Effector memory CD8-positive, alpha-beta T cell (primary cell): Measurements from ENCODE around the gene SYNE2.
"Not testable (repeated sequence)": the region's sequence is repeated elsewhere in the genome, so short reads cannot be mapped to it uniquely, and the experiment has no call there.

Source experiments
- ATAC-seq: fragments of 150-1000 bp; cut with Tn5 transposase; replicated peaks from 2 replicates; pipeline ENCODE4 v1.10.0; 2021; ENCODE audit warnings: mild to moderate bottlenecking, moderate library complexity
- DNase-seq, 3 experiments: peaks; one replicate each; pipeline ENCODE4 v3.0.0; 2021
- H3K27ac Mint-ChIP-seq, 2 donors: one replicate each; pipeline ENCODE4 v1.8.0; 2022; ENCODE audit warnings: mild to moderate bottlenecking in 2 of 2, mixed read lengths in 2 of 2, moderate library complexity in 2 of 2
- H3K27me3 Mint-ChIP-seq, 2 donors: one replicate each; pipeline ENCODE4 v1.8.0; 2022; ENCODE audit warnings: mixed read lengths in 2 of 2
- H3K36me3 Mint-ChIP-seq: one replicate; pipeline ENCODE4 v1.8.0; 2022; ENCODE audit warnings: mild to moderate bottlenecking, moderate library complexity, mixed read lengths; ENCODE audit not compliant: insufficient read depth
- H3K4me1 Mint-ChIP-seq, 2 donors: one replicate each; pipeline ENCODE4 v1.8.0; 2022; ENCODE audit warnings: low read depth in 2 of 2, mixed read lengths in 2 of 2
- H3K4me3 Mint-ChIP-seq, 2 donors: one replicate each; pipeline ENCODE4 v1.8.0; 2022; ENCODE audit warnings: mild to moderate bottlenecking in 2 of 2, mixed read lengths in 2 of 2, moderate library complexity in 2 of 2
- H3K9me3 Mint-ChIP-seq, 2 donors: one replicate each; pipeline ENCODE4 v1.8.0; 2022; ENCODE audit warnings: mixed read lengths in 2 of 2

The SYNE2 gene

DNA sequence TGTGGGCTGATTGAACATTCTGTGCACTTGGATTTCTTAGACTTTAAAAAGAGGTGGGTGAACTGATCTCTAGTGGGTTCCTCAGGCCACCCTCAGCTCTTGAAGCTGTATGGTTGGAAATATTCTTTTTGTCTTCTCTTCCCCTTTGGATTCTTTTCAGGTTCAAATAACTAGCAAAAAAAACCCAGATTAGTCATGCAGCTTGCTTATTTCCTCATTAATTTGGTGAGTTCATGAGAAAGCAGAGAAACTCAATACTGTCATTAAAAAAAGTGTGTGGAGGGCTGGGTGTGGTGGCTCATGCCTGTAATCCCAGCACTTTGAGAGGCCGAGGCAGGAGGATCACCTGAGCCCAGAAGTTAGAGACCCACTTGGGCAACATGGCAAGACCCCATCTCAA is 258.0 kb downstream of the SYNE2 start:
- Mint-ChIP-seq H3K36me3 (peaks cover 81% of the 10 kb centered on the region), H3K27me3 (no peaks in the 10 kb centered on the region), H3K9me3 (no peaks in the 10 kb centered on the region), H3K4me1 (peaks cover 3 to 7% of the 10 kb centered on the region in 2 donors), H3K27ac (peak overlapping the region; percentile 51 to 59), H3K4me3 (no peak overlapping the region)
- ATAC-seq, result no peak
- DNase-seq, result no peak

- peak overlapping the region; percentile 19 to 84 for H3K27ac Mint-ChIP-seq
- ATAC-seq (no peak), DNase-seq (no peak)
- peaks cover 3 to 4% of the 10 kb centered on the region in 2 donors for H3K4me1 Mint-ChIP-seq
- no peaks in the 10 kb centered on the region for H3K27me3 Mint-ChIP-seq
- peaks cover 74% of the 10 kb centered on the region for H3K36me3 Mint-ChIP-seq
- H3K4me3 Mint-ChIP-seq, result no peak overlapping the region
- H3K9me3 Mint-ChIP-seq, result no peaks in the 10 kb centered on the region
Observed at GRCh38 chr14:64112867-64113678, 260.3 kb downstream of the SYNE2 start.

DNA sequence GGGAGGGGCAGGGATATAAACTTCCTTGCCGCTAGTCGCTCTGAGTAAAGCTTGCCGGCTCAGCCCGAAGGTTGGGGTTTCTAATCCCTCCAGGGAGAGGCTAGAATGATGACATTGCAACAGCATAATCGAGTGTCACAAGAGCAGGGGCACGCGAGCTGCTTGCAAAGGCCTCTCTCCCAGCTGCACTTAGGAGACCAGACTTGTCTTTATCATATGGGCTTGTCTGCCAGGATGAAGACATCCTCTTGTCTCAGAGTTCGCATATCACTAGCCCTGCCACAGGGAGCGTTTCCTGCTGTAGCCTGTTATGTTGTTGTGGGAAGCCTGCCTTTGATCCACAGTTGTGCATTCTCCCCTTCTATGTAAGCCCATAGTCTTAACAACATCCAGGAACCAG is 261.4 kb downstream of the SYNE2 start:
- Mint-ChIP-seq H3K4me3 (no peak overlapping the region), H3K27ac (peak overlapping the region; percentile 38 to 55), H3K4me1 (peaks cover 3 to 4% of the 10 kb centered on the region in 2 donors), H3K9me3 (no peaks in the 10 kb centered on the region), H3K36me3 (peaks cover 74% of the 10 kb centered on the region), H3K27me3 (no peaks in the 10 kb centered on the region)
- no peak for ATAC-seq
- DNase-seq, result no peak

DNA sequence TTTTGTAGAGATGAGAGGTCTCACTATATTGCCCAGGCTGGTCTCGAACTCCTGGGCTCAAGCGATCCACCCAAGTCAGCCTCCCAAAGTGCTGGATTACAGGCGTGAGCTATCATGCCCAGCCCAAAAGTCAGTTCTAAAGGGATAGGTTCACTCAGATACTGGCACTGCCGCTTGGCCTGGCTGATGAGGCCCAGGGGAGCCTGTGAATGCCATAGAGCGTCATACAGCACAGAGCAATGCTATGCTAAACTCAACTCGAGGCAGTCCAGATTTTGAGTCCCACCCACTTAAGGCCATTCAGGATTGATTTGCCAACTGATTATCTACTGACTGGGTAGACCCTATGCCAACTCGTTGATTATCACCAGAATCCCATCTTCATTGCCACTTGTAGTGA is 262.0 kb downstream of the SYNE2 start:
- DNase-seq, result no peak
- Mint-ChIP-seq H3K4me3 (no peak overlapping the region), H3K36me3 (peaks cover 77% of the 10 kb centered on the region), H3K4me1 (peaks cover 3 to 4% of the 10 kb centered on the region in 2 donors), H3K27ac (peak overlapping the region; percentile 38 to 55), H3K27me3 (no peaks in the 10 kb centered on the region), H3K9me3 (no peaks in the 10 kb centered on the region)
- ATAC-seq, result no peak

DNA sequence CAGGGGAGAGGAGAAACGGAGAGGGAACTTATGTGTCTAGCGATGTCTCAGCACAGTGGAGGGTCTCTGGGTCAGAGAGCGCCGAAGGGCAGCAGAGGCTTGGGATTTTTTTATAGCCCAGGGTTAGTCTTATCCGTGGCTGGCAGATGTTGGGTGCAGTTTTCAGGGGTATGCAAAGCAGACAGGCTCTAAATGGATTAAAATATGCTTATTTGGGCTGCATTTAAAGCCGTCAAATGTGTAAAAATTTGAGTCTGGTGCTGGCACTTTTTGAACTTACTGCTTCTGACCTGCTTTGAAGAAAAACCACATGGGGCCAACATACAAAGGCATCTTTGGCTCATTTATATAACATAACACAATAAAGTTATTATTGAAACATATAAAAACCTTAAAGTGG is 262.6 kb downstream of the SYNE2 start:
- no peaks in the 10 kb centered on the region for H3K27me3 Mint-ChIP-seq
- H3K36me3 Mint-ChIP-seq, result peaks cover 83% of the 10 kb centered on the region
- H3K4me1 Mint-ChIP-seq, result peaks cover 3 to 4% of the 10 kb centered on the region in 2 donors
- ATAC-seq (no peak), DNase-seq (no peak)
- no peak overlapping the region for H3K27ac Mint-ChIP-seq
- no peak overlapping the region for H3K4me3 Mint-ChIP-seq
- no peaks in the 10 kb centered on the region for H3K9me3 Mint-ChIP-seq

DNA sequence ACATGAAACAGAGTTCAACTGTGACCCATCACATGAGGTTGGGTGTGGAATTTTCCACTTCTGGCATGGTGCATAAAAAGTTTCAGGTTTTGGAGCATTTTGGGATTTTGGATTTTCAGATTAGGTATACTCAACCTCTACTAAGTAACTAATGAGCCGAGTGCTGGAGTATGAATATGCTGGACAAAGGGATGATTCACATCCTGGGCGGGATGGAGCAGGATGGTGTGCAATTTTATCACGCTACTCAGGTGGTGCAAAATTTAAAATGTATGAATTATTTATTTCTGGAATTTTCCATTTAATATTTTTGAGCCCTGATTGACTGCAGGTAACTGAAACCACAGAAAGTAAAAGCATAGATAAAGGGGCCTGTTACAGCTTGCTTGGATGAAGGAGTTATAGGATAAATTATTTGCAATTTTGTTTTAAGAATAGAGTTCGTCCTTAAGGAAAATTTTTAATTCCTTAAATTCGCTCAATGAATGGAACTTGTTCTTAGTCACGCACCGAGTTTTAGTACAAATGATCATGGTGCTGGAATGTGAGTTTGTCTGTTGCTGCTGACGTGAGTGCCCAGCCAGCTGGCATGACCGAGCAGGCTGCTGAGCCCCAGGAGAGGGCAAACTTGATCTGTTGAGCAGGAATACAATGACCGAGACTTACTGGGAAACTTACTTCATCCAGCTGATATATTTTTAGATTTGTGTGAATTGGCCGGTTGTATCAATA is 265.0 kb downstream of the SYNE2 start:
- ATAC-seq (no peak), DNase-seq (no peak)
- H3K27ac Mint-ChIP-seq, result no peak overlapping the region
- H3K4me1 Mint-ChIP-seq, result peaks cover 3 to 4% of the 10 kb centered on the region in 2 donors
- peaks cover 88% of the 10 kb centered on the region for H3K36me3 Mint-ChIP-seq
- H3K27me3 Mint-ChIP-seq, result no peaks in the 10 kb centered on the region
- H3K4me3 Mint-ChIP-seq, result no peak overlapping the region
- H3K9me3 Mint-ChIP-seq, result no peaks in the 10 kb centered on the region

DNA sequence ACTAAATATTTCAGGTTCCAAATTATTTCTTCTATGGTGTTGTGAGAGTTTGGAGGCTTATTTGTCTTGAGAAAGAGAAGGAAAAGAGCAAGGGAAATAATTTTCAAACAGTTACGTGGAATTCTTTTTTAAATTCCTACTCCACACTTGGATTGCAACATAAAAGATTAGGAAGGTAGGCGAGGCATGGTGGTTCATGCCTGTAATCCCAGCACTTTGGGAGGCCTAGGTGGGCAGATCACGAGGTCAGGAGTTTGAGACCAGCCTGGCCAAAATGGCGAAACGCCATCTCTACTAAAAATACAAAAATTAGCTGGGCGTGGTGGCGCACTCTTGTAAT is 265.6 kb downstream of the SYNE2 start:
- not testable (repeated sequence) for ATAC-seq, H3K4me3 Mint-ChIP-seq, H3K9me3 Mint-ChIP-seq, DNase-seq, H3K4me1 Mint-ChIP-seq, H3K27me3 Mint-ChIP-seq
- peaks cover 88% of the 10 kb centered on the region for H3K36me3 Mint-ChIP-seq
- H3K27ac Mint-ChIP-seq, result peak overlapping the region in 1 of 2 donors; percentile 60

GRCh38 chr14:64118892-64119291 is 266.1 kb downstream of the SYNE2 start:
- Mint-ChIP-seq H3K27ac (peak overlapping the region; percentile 22 to 60), H3K9me3 (no peaks in the 10 kb centered on the region), H3K36me3 (peaks cover 89% of the 10 kb centered on the region)

GRCh38 chr14:64119500-64119899 is 266.7 kb downstream of the SYNE2 start:
- Mint-ChIP-seq H3K4me1 (peaks cover 0 to 3% of the 10 kb centered on the region in 2 donors), H3K27me3 (no peaks in the 10 kb centered on the region), H3K9me3 (no peaks in the 10 kb centered on the region), H3K4me3 (no peak overlapping the region), H3K36me3 (peaks cover 91% of the 10 kb centered on the region), H3K27ac (peak overlapping the region; percentile 22 to 60)
- ATAC-seq, result no peak
- no peak for DNase-seq

More at GRCh38 chr14:64118892-64119291, 266.1 kb downstream of the SYNE2 start:
- H3K4me3 Mint-ChIP-seq, result no peak overlapping the region
- no peaks in the 10 kb centered on the region for H3K27me3 Mint-ChIP-seq
- no peak for ATAC-seq
- H3K4me1 Mint-ChIP-seq, result peaks cover 0 to 3% of the 10 kb centered on the region in 2 donors
- no peak for DNase-seq

DNA sequence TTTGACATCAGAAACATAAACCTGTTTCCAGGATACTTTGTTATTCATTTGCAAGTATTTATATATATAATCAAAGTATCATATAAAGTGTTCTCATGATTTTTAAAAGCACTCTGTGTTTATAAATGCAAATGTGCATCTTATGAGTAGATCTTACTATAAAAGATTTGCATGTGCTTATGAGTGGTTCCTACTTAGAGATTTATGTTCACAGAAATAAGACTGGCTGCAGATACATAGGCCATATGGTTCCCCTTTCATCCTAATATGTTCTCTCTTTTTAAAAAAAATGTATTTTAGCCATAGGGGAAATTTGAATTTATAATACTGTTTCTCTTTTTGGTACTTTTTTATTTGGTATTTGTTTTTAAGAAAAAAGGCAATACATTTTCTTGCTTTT is 267.2 kb downstream of the SYNE2 start:
- peaks cover 0 to 3% of the 10 kb centered on the region in 2 donors for H3K4me1 Mint-ChIP-seq
- peaks cover 92% of the 10 kb centered on the region for H3K36me3 Mint-ChIP-seq
- H3K4me3 Mint-ChIP-seq, result no peak overlapping the region
- DNase-seq (no peak), ATAC-seq (no peak)
- no peaks in the 10 kb centered on the region for H3K9me3 Mint-ChIP-seq
- H3K27ac Mint-ChIP-seq, result peak overlapping the region in 1 of 2 donors; percentile 22
- H3K27me3 Mint-ChIP-seq, result no peaks in the 10 kb centered on the region

DNA sequence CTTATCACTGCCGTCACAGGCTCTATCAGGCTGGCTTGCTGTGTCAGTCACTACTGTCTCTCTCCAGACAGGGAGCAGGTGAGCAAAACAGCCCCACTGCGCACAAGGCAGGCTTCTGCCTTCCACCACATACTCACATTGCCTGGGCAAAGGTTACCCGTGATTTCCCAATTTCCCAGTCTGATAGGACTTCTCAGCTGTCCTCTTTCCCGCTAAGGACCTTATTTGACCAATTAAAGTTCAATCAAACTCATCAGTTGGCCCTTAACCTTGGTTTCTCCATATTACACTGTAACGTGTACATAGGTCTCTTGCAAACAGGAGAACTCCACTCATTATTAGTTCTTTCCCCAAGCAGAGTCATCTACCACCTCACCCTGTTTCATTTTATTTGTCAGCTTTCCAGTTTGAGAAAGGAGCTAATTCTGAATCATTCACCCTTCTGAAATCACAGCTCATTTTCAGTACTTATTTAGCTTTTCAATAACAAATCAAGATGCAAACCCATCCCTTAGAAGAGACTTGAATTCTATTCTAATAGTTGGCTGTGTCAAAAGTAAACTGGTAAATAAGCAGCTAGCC is 270.5 kb downstream of the SYNE2 start:
- Mint-ChIP-seq H3K36me3 (peaks cover 97% of the 10 kb centered on the region), H3K4me3 (no peak overlapping the region), H3K27ac (peak overlapping the region; percentile 4 to 23), H3K9me3 (no peaks in the 10 kb centered on the region), H3K27me3 (no peaks in the 10 kb centered on the region), H3K4me1 (no peaks in the 10 kb centered on the region)
- no peak for ATAC-seq
- no peak for DNase-seq

DNA sequence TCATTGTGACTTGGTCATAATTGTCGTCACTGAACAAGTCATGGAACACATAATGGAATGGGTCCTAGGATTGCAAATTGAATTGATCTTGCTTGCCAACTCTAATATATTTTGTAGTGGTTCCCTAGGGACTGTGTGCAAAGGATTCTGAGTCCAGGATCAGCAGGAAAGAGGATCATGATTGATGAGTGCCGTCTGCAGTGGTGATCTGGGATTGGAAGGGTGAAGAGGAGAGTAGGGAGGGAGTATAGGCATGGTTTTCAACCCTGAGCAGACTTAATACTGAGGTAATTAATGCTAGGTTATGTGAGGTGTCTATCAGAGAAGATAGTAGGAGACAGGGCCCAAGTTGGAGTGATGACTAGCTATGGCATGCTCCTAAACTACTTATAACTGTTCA is 272.5 kb downstream of the SYNE2 start:
- H3K27ac Mint-ChIP-seq, result no peak overlapping the region
- no peak for DNase-seq
- no peaks in the 10 kb centered on the region for H3K27me3 Mint-ChIP-seq
- peaks cover 99% of the 10 kb centered on the region for H3K36me3 Mint-ChIP-seq
- H3K4me1 Mint-ChIP-seq, result peaks cover 0 to 6% of the 10 kb centered on the region in 2 donors
- no peak for ATAC-seq
- no peak overlapping the region for H3K4me3 Mint-ChIP-seq
- H3K9me3 Mint-ChIP-seq, result no peaks in the 10 kb centered on the region

DNA sequence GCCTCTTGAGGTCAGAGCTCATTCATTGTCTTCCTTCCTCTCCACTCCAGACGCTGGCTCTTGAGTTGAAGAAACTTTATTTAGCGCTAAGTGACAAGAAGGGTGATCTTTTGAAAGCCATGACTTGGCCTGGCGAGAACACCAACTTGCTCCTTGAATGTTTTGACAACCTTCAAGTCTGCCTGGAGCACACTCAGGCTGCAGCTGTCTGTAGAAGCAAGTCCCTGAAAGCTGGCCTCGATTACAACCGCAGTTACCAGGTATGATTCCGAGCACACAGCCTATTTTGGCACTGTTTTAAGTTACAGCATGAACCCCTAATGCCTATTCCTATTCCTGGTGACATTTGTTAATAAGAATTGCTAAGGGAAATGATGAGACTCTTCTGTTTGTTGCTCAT is 273.7 kb downstream of the SYNE2 start:
- H3K27ac Mint-ChIP-seq, result no peak overlapping the region
- ATAC-seq (no peak), DNase-seq (no peak)
- H3K9me3 Mint-ChIP-seq, result no peaks in the 10 kb centered on the region
- H3K27me3 Mint-ChIP-seq, result no peaks in the 10 kb centered on the region
- H3K4me1 Mint-ChIP-seq, result peaks cover 0 to 6% of the 10 kb centered on the region in 2 donors
- no peak overlapping the region for H3K4me3 Mint-ChIP-seq
- peaks cover 97% of the 10 kb centered on the region for H3K36me3 Mint-ChIP-seq
